Breast epithelium (tissue), 3 donors: ENCODE measurements around the gene ACOXL.

Experiments used
- CTCF ChIP-seq, 3 donors: fragments of 450-650 bp; IDR thresholded peaks; one replicate each; pipeline ENCODE4 v1.5.1; 2016 to 2017; ENCODE audit warnings: antibody characterized with exemption in 3 of 3, mild to moderate bottlenecking in 3 of 3, moderate library complexity in 3 of 3
- POLR2A ChIP-seq: fragments of 450-650 bp; IDR thresholded peaks from one replicate; pipeline ENCODE4 v1.6.1; 2016; ENCODE audit warnings: antibody characterized with exemption, mild to moderate bottlenecking, moderate library complexity
- POLR2AphosphoS5 ChIP-seq, 3 donors: sonication (generic); formaldehyde crosslinking; IDR thresholded peaks; one replicate each; pipeline ENCODE4 v1.6.1; 2017; ENCODE audit warnings: antibody characterized with exemption in 3 of 3

- no peak for TF ChIP-seq CTCF (IDR thresholded peaks at IDR 0.05)
- TF ChIP-seq POLR2A = no peak
- no peak for TF ChIP-seq POLR2AphosphoS5 (IDR thresholded peaks at IDR 0.05)
These were observed 410.9 kb downstream of the ACOXL start for GRCh38 chr2:111143107-111143842.
